T-helper 2 cell treated with Interferon-gamma antibody and Interleukin-4, amounts not matched to agents 5 μg/mL and 100 μg/mL, for 36 hours (primary cell): ENCODE measurements around the gene NYAP1.
A peak's percentile ranks its signal among the peaks of the same experiment; 100 is the strongest.
"Not testable (repeated sequence)": the region's sequence is repeated elsewhere in the genome, so short reads cannot be mapped to it uniquely, and the experiment has no call there.

Source experiments
- DNase-seq: peaks from one replicate; pipeline ENCODE4 v3.0.0; 2021; ENCODE audit warnings: low spot score
- H3K27ac Mint-ChIP-seq: one replicate; pipeline ENCODE4 v1.8.0; 2021; ENCODE audit warnings: mild to moderate bottlenecking, mixed read lengths
- H3K27me3 Mint-ChIP-seq: one replicate; pipeline ENCODE4 v1.8.0; 2021; ENCODE audit warnings: low read depth, mixed read lengths
- H3K36me3 Mint-ChIP-seq: one replicate; pipeline ENCODE4 v1.8.0; 2021; ENCODE audit warnings: low read depth, mixed read lengths
- H3K4me1 Mint-ChIP-seq: one replicate; pipeline ENCODE4 v1.8.0; 2021; ENCODE audit warnings: low read depth, mixed read lengths
- H3K4me3 Mint-ChIP-seq: one replicate; pipeline ENCODE4 v1.8.0; 2022; ENCODE audit warnings: mild to moderate bottlenecking, moderate library complexity, mixed read lengths
- H3K9me3 Mint-ChIP-seq: one replicate; pipeline ENCODE4 v1.8.0; 2021; ENCODE audit warnings: mixed read lengths

The NYAP1 gene

GRCh38 chr7:100496509-100496908, 12.8 kb downstream of the NYAP1 start:
- Mint-ChIP-seq H3K9me3 (no peaks in the 10 kb centered on the region), H3K4me3 (no peak overlapping the region), H3K4me1 (peaks cover 9% of the 10 kb centered on the region), H3K27ac (no peak overlapping the region), H3K36me3 (no peaks in the 10 kb centered on the region), H3K27me3 (peaks cover 32% of the 10 kb centered on the region)
- DNase-seq, result no peak

GRCh38 chr7:100500743-100501142, 17.0 kb downstream of the NYAP1 start:
- H3K27me3 Mint-ChIP-seq, H3K9me3 Mint-ChIP-seq, H3K4me3 Mint-ChIP-seq, H3K4me1 Mint-ChIP-seq, H3K27ac Mint-ChIP-seq, H3K36me3 Mint-ChIP-seq, DNase-seq: not testable (repeated sequence)

GRCh38 chr7:100504031-100504430, 20.3 kb downstream of the NYAP1 start:
- not testable (repeated sequence) for H3K9me3 Mint-ChIP-seq, DNase-seq, H3K27ac Mint-ChIP-seq, H3K4me3 Mint-ChIP-seq, H3K36me3 Mint-ChIP-seq, H3K4me1 Mint-ChIP-seq, H3K27me3 Mint-ChIP-seq

DNA sequence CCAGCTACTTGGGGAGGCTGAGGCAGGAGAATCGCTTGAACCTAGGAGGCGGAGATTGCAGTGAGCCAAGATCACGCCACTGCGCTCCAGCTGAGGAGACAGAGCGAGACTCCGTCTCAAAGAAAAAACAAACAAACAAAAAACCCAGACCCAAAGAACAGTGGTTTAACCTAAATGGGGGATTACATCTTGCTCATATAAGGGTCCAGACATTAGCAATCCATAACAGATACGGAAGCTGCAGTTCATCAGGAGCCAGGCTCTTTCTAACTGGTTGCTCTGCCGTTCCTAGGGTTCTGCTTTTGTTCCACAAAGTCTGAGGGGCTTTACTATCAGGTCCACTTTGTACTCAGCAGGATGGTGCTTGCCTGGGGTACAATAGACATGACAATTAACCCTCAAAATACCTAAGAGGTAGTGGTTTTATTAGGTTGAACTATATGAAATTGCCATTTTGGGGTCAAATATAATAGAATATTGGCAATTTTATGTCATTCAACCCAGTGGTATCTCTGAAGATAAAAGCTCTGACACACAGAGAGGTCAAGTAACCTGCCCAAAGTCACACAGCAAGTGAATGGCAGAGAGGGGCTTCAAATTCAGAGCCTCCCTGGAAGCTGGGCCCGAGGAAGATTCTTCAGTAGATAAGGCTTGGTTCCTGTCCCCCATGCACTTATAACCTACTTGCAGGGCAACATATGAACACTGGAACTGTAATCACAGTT, 21.3 kb downstream of the NYAP1 start:
- no peak overlapping the region for H3K27ac Mint-ChIP-seq
- no peaks in the 10 kb centered on the region for H3K9me3 Mint-ChIP-seq
- no peak overlapping the region for H3K4me3 Mint-ChIP-seq
- no peaks in the 10 kb centered on the region for H3K36me3 Mint-ChIP-seq
- H3K27me3 Mint-ChIP-seq, result no peaks in the 10 kb centered on the region
- no peaks in the 10 kb centered on the region for H3K4me1 Mint-ChIP-seq
- no peak for DNase-seq

- H3K9me3 Mint-ChIP-seq, result no peaks in the 10 kb centered on the region
- DNase-seq, result no peak
- H3K27ac Mint-ChIP-seq, result no peak overlapping the region
- no peak overlapping the region for H3K4me3 Mint-ChIP-seq
- H3K36me3 Mint-ChIP-seq, result no peaks in the 10 kb centered on the region
- no peaks in the 10 kb centered on the region for H3K27me3 Mint-ChIP-seq
- H3K4me1 Mint-ChIP-seq, result no peaks in the 10 kb centered on the region
Measured at GRCh38 chr7:100506356-100506923, 22.7 kb downstream of the NYAP1 start.

DNA sequence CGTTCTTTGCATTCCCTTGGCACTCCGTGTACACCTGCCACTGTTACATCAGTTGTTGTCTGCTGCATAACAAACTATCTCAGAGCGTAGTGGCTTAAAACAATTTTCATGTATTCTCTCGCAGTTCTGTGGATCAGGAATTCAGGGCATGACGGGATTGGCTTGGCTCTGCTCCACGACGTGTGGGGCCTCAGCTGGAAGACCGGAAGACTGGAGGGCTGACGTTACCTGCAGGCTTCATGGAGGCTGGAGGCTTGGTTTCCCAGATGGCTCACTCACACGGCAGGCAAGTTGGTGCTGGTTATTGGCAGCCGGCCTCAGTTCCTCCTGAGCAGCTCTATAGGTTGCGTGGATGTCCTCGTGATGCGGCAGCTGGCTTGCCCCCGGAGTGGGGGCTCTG, 25.5 kb downstream of the NYAP1 start:
- Mint-ChIP-seq H3K36me3 (no peaks in the 10 kb centered on the region), H3K27me3 (no peaks in the 10 kb centered on the region), H3K9me3 (no peaks in the 10 kb centered on the region), H3K27ac (no peak overlapping the region), H3K4me3 (no peak overlapping the region), H3K4me1 (peaks cover 3% of the 10 kb centered on the region)
- no peak for DNase-seq

- no peak for DNase-seq
- H3K9me3 Mint-ChIP-seq, result no peaks in the 10 kb centered on the region
- no peaks in the 10 kb centered on the region for H3K27me3 Mint-ChIP-seq
- peaks cover 9% of the 10 kb centered on the region for H3K4me1 Mint-ChIP-seq
- no peaks in the 10 kb centered on the region for H3K36me3 Mint-ChIP-seq
- no peak overlapping the region for H3K4me3 Mint-ChIP-seq
- H3K27ac Mint-ChIP-seq, result no peak overlapping the region
Measured at GRCh38 chr7:100510437-100511239, 26.9 kb downstream of the NYAP1 start.

GRCh38 chr7:100513212-100513810, 29.6 kb downstream of the NYAP1 start:
- Mint-ChIP-seq H3K27me3 (no peaks in the 10 kb centered on the region), H3K4me3 (no peak overlapping the region), H3K36me3 (no peaks in the 10 kb centered on the region), H3K27ac (no peak overlapping the region), H3K9me3 (no peaks in the 10 kb centered on the region), H3K4me1 (peaks cover 19% of the 10 kb centered on the region)
- no peak for DNase-seq

- Mint-ChIP-seq H3K27me3 (no peaks in the 10 kb centered on the region), H3K4me1 (peaks cover 19% of the 10 kb centered on the region), H3K9me3 (no peaks in the 10 kb centered on the region), H3K27ac (no peak overlapping the region), H3K4me3 (no peak overlapping the region), H3K36me3 (no peaks in the 10 kb centered on the region)
- no peak for DNase-seq
Measured at GRCh38 chr7:100515072-100515532, 31.4 kb downstream of the NYAP1 start.

GRCh38 chr7:100516135-100516812, 32.5 kb downstream of the NYAP1 start:
- Mint-ChIP-seq H3K9me3 (no peaks in the 10 kb centered on the region), H3K4me1 (peaks cover 19% of the 10 kb centered on the region), H3K27me3 (no peaks in the 10 kb centered on the region), H3K4me3 (peak overlapping the region; percentile 41), H3K36me3 (no peaks in the 10 kb centered on the region), H3K27ac (peak overlapping the region; percentile 27)
- no peak for DNase-seq

DNA sequence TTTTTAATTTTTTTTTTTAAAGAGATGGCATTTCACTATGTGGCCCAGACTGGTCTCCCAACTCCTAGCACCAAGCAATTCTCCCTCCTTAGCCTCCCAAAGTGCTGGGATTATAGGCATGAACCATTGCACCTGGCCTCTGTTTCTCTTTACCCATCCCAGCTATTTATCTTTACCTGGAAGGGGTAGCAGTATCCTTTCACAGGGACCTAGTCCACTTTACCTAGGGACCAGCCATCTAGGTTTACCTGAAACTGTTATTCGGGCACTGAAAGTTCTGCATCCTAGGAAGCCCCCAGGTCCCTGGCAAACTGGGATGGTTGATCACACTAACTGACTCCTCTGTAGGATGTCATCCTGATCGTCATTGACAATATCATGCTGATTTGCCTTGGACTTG, 33.6 kb downstream of the NYAP1 start:
- Mint-ChIP-seq H3K4me1 (peaks cover 19% of the 10 kb centered on the region), H3K4me3 (no peak overlapping the region), H3K27ac (no peak overlapping the region), H3K27me3 (no peaks in the 10 kb centered on the region), H3K36me3 (no peaks in the 10 kb centered on the region), H3K9me3 (no peaks in the 10 kb centered on the region)
- DNase-seq, result no peak

DNA sequence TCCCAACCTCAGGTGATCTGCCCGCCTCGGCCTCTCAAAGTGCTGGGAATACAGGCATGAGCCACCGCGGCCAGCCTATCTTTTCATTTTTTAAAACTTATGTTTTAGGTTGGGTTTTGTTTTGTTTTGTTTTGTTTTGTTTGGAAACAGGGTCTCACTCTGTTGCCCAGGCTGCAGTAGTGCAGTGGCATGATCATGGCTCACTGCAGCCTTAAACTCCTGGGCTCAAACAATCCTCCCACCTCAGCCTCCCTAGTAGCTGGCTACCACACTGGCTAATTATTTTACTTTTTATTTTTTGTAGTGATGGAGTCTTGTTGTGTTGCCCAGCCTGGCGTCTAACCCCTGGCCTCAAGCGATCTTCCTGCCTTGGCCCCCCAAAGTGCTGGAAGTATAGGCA, 35.9 kb downstream of the NYAP1 start:
- H3K9me3 Mint-ChIP-seq, result no peaks in the 10 kb centered on the region
- no peaks in the 10 kb centered on the region for H3K36me3 Mint-ChIP-seq
- no peak overlapping the region for H3K4me3 Mint-ChIP-seq

DNA sequence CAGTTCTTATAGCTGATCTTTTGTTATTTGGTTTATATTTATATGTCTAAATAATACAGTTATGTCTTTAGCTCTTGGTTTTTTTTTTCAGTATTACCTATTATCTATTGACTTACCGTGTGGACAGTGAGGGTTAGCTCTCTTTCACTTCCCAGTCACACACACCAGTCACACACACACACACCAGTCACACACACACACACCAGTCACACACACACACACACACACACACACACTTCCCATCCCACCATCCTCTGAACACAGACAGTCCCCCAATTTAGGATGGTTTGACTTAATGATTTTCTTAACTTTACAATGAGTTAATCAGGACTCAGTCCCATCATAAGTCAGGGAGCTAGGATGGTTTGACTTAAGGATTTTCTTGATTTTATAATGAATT, 36.4 kb downstream of the NYAP1 start:
- no peak overlapping the region for H3K4me3 Mint-ChIP-seq
- H3K36me3 Mint-ChIP-seq, result no peaks in the 10 kb centered on the region
- peaks cover 13% of the 10 kb centered on the region for H3K4me1 Mint-ChIP-seq
- no peaks in the 10 kb centered on the region for H3K27me3 Mint-ChIP-seq
- H3K27ac Mint-ChIP-seq, result no peak overlapping the region
- H3K9me3 Mint-ChIP-seq, result no peaks in the 10 kb centered on the region
- DNase-seq, result no peak

More for the DNA sequence above, 35.9 kb downstream of the NYAP1 start:
- H3K27me3 Mint-ChIP-seq, result no peaks in the 10 kb centered on the region
- no peak for DNase-seq
- no peak overlapping the region for H3K27ac Mint-ChIP-seq
- H3K4me1 Mint-ChIP-seq, result peaks cover 16% of the 10 kb centered on the region
